Measurements from ENCODE around the gene STRIP2. TPM values are rescaled to one million over a fixed set of nuclear protein-coding genes. Genes with fewer than 3 reads are reported as not detected.

STRIP2 gene
- total and polyA plus RNA-seq, 2 donors (not counting 1 experiment from before 2014, with no cell fraction given) = 0.21 to 0.79 TPM

DNA sequence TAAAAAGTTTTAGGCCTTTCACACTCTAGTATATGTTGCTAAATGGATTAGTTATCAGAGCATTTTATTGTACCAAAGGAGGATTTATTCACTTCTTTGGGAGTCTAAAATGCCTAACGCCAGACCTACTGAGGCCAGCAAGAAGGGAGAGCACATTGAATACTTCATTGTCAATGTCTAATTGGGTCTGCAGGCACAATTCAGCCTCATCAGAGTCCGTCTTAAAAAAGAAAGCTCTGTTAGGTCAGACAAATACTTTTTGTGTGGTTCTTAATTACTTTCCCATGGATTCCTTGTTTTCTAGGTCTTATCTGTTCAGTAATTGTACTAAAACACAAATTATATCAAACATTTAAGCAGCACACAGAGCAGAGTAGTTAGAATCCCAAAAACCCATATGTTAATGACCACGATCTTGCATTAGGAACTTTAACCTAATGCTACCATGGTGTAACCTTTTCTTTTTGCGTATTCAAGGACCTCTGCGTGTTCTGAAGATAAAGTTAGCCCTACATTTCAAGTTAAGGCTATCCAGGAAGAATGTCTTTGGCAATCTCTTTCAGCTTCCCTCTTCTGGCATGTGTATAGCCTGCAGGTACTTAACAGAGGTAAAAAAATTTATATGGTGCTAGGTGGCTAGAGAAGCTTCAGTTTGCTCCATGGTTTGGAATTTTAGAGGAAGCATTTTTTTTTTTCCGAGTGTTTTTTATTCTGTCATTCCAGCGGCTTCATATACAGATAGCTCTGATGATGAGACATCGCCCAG, 45.7 kb upstream of the STRIP2 start:
- H3K9me3 ChIP-seq (ENCODE audit: control extremely low read depth in 1 of 3, control insufficient read depth in 2 of 3, insufficient read depth in 1 of 3, low read length in 2 of 3) = no peaks in the 10 kb centered on the region
- no peaks in the 10 kb centered on the region for H3K9me3 Mint-ChIP-seq (ENCODE audit: insufficient read depth)
- intact Hi-C loops (cut with micrococcal nuclease) = no loop called here
- TF ChIP-seq, protein P1, sequence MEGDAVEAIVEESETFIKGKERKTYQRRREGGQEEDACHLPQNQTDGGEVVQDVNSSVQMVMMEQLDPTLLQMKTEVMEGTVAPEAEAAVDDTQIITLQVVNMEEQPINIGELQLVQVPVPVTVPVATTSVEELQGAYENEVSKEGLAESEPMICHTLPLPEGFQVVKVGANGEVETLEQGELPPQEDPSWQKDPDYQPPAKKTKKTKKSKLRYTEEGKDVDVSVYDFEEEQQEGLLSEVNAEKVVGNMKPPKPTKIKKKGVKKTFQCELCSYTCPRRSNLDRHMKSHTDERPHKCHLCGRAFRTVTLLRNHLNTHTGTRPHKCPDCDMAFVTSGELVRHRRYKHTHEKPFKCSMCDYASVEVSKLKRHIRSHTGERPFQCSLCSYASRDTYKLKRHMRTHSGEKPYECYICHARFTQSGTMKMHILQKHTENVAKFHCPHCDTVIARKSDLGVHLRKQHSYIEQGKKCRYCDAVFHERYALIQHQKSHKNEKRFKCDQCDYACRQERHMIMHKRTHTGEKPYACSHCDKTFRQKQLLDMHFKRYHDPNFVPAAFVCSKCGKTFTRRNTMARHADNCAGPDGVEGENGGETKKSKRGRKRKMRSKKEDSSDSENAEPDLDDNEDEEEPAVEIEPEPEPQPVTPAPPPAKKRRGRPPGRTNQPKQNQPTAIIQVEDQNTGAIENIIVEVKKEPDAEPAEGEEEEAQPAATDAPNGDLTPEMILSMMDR (IDR thresholded peaks at IDR 0.05) = no peak
- no peak for TF ChIP-seq EZH2 (IDR thresholded peaks at IDR 0.05; ENCODE audit: borderline replicate concordance, insufficient read depth, low read depth, low read length, poor library complexity, severe bottlenecking)
- ChIA-PET POLR2A (no interaction called here), CTCF (interaction anchor here (0.9 to 3.1 kb wide), 7 partner anchors 7 to 46 kb away, joined by 3 to 27 read pairs (median 4); no protein-coding TSS in a partner anchor)
- H3K27me3 ChIP-seq (replicated peaks in 1 of 4; ENCODE audit: control extremely low read depth in 1 of 4, control insufficient read depth in 3 of 4, insufficient read depth in 4 of 4, low read length in 3 of 4) = no peaks in the 10 kb centered on the region
- H3K4me3 Mint-ChIP-seq = no peak overlapping the region
- WGBS (ENCODE audit: insufficient coverage) = 97% methylated on average over 7 of the region's 8 CpGs
- ATAC-seq (ENCODE audit: low read depth) = no peak
- H4K20me1 ChIP-seq (ENCODE audit: control insufficient read depth, insufficient read depth, low read length, poor library complexity, severe bottlenecking) = no peaks in the 10 kb centered on the region
- H3K4me3 ChIP-seq (ENCODE audit: control extremely low read depth in 1 of 5, extremely low read depth in 1 of 5, insufficient read depth in 1 of 5, low read depth in 2 of 5, low read length in 4 of 5) = no peak overlapping the region
- H3K9ac ChIP-seq (ENCODE audit: low read length) = no peak overlapping the region
- H3K36me3 ChIP-seq (replicated peaks in 1 of 2; ENCODE audit: control extremely low read depth in 1 of 2, control insufficient read depth in 1 of 2, extremely low read depth in 1 of 2, insufficient read depth in 2 of 2, low read length in 1 of 2) = peaks cover 4 to 10% of the 10 kb centered on the region in 2 experiments
- no peaks in the 10 kb centered on the region for H3K79me2 ChIP-seq (ENCODE audit: control insufficient read depth, insufficient read depth, low read length)
- H3K4me1 ChIP-seq (ENCODE audit: control insufficient read depth in 2 of 2, insufficient read depth in 2 of 2, low read length in 2 of 2) = no peaks in the 10 kb centered on the region
- no peak overlapping the region for H3K27ac Mint-ChIP-seq
- H3K27me3 Mint-ChIP-seq = no peaks in the 10 kb centered on the region
- DNase-seq = no peak
- no peak overlapping the region for H3K27ac ChIP-seq (ENCODE audit: low read length in 2 of 2)
- H3K4me2 ChIP-seq (replicated peaks; ENCODE audit: low read depth, low read length, poor library complexity, severe bottlenecking) = no peak overlapping the region
- no peaks in the 10 kb centered on the region for H3K4me1 Mint-ChIP-seq
- no peak overlapping the region for H2AFZ ChIP-seq (ENCODE audit: insufficient read depth, low read depth, low read length, poor library complexity, severe bottlenecking)

DNA sequence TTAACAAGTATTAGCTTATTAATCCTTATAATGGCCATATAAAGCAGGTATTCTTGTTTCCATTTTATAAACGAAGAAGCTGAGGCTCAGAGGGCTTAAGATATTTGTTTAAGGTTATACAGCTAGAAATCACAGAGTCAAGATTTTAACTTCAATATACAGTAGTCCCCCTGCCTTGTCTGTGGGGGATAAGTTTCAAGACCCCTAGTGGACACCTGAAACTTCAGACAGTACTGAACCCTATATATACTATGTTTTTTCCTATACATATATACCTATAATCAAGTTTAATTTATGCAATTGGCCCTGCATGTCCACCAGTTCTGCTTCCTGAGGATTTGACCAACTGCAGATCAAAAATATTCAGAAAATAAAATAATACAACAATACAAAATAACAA, 44.4 kb upstream of the STRIP2 start:
- Histone ChIP-seq H3K9me3 (ENCODE audit: control extremely low read depth in 1 of 3, control insufficient read depth in 2 of 3, insufficient read depth in 1 of 3, low read length in 2 of 3) (no peaks in the 10 kb centered on the region), H2AFZ (ENCODE audit: insufficient read depth, low read depth, low read length, poor library complexity, severe bottlenecking) (no peak overlapping the region), H3K27ac (ENCODE audit: low read length in 2 of 2) (no peak overlapping the region), H3K4me3 (ENCODE audit: control extremely low read depth in 1 of 5, extremely low read depth in 1 of 5, insufficient read depth in 1 of 5, low read depth in 2 of 5, low read length in 4 of 5) (no peak overlapping the region), H3K27me3 (replicated peaks in 1 of 4; ENCODE audit: control extremely low read depth in 1 of 4, control insufficient read depth in 3 of 4, insufficient read depth in 4 of 4, low read length in 3 of 4) (no peaks in the 10 kb centered on the region), H3K36me3 (replicated peaks in 1 of 2; ENCODE audit: control extremely low read depth in 1 of 2, control insufficient read depth in 1 of 2, extremely low read depth in 1 of 2, insufficient read depth in 2 of 2, low read length in 1 of 2) (peaks cover 2 to 10% of the 10 kb centered on the region in 2 experiments), H3K79me2 (ENCODE audit: control insufficient read depth, insufficient read depth, low read length) (no peaks in the 10 kb centered on the region), H3K9ac (ENCODE audit: low read length) (no peak overlapping the region), H4K20me1 (ENCODE audit: control insufficient read depth, insufficient read depth, low read length, poor library complexity, severe bottlenecking) (no peaks in the 10 kb centered on the region), H3K4me1 (ENCODE audit: control insufficient read depth in 2 of 2, insufficient read depth in 2 of 2, low read length in 2 of 2) (no peaks in the 10 kb centered on the region), H3K4me2 (replicated peaks; ENCODE audit: low read depth, low read length, poor library complexity, severe bottlenecking) (no peak overlapping the region)
- WGBS (ENCODE audit: insufficient coverage) = no CpG with 5 or more reads among the region's 1 CpG
- DNase-seq (no peak), ATAC-seq (ENCODE audit: low read depth) (no peak)
- ChIA-PET POLR2A (no interaction called here), CTCF (interaction anchor here (0.6 to 3.1 kb wide), 5 partner anchors 9 to 594 kb away, joined by 3 to 27 read pairs (median 4); no protein-coding TSS in a partner anchor)
- Mint-ChIP-seq H3K9me3 (ENCODE audit: insufficient read depth) (no peaks in the 10 kb centered on the region), H3K27ac (no peak overlapping the region), H3K4me3 (no peak overlapping the region), H3K4me1 (no peaks in the 10 kb centered on the region), H3K27me3 (no peaks in the 10 kb centered on the region)
- intact Hi-C loops (cut with micrococcal nuclease) = no loop called here
- TF ChIP-seq, protein P1 (IDR thresholded peaks at IDR 0.05) = no peak
- TF ChIP-seq EZH2 (IDR thresholded peaks at IDR 0.05; ENCODE audit: borderline replicate concordance, insufficient read depth, low read depth, low read length, poor library complexity, severe bottlenecking) = no peak
